Progenitor cell of endocrine pancreas (in vitro differentiated cells): Measurements from ENCODE around the gene KLRB1. TPM values are rescaled to one million over a fixed set of nuclear protein-coding genes. Genes with fewer than 3 reads are reported as not detected.

ENCODE experiments used
- DNase-seq: peaks from one replicate; pipeline ENCODE4 v3.0.0; 2021; ENCODE audit warnings: low spot score; ENCODE audit not compliant: unreplicated experiment
- H3K27ac Mint-ChIP-seq: 2 replicates; pipeline ENCODE4 v1.8.0; 2021; ENCODE audit warnings: mild to moderate bottlenecking, moderate library complexity, mixed read lengths
- H3K27me3 Mint-ChIP-seq: 2 replicates; pipeline ENCODE4 v1.8.0; 2021; ENCODE audit warnings: mixed read lengths
- H3K36me3 Mint-ChIP-seq: 2 replicates; pipeline ENCODE4 v1.8.0; 2022; ENCODE audit warnings: mixed read lengths; ENCODE audit not compliant: insufficient read depth
- H3K4me1 Mint-ChIP-seq: 2 replicates; pipeline ENCODE4 v1.8.0; 2021; ENCODE audit warnings: low read depth, mixed read lengths
- H3K4me3 Mint-ChIP-seq: 2 replicates; pipeline ENCODE4 v1.8.0; 2021; ENCODE audit warnings: low read depth, mild to moderate bottlenecking, moderate library complexity, mixed read lengths
- H3K9me3 Mint-ChIP-seq: 2 replicates; pipeline ENCODE4 v1.8.0; 2021; ENCODE audit warnings: low read depth, mixed read lengths
- total RNA-seq: library from RNA; stranded (reverse); gene quantifications from 2 replicates; pipeline ENCODE4 v1.2.1, GENCODE V29; 2021
- TF ChIP-seq, protein P1 (sequence below): fragments of 200-600 bp; sonication (generic); IDR thresholded peaks from one replicate; pipeline ENCODE4 v1.5.0; 2021; ENCODE audit warnings: antibody characterized with exemption, mild to moderate bottlenecking; ENCODE audit not compliant: unreplicated experiment

Gene KLRB1
- total RNA-seq, 1 donor from 2014 or later, result not detected

DNA sequence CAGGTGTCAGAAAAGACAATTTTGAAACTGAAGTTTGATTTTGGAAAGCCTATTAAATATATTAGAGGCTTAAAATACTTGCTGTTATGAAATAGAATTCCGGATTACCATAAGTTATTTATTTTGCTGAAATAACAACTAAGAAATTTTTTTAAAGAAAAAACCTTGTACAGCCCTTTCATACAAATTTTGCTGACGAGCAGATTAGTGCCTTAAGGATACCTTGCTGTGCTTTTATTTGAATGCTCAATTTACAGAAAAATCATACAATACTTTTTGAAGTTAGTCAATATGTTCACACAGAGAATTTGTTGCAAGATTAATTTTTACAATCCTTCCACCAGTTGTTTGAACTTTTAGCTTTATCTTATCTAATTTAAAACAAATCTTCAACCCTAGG lies 32.3 kb upstream of the KLRB1 start:
- Mint-ChIP-seq H3K27ac (no peak overlapping the region), H3K9me3 (peaks cover 11% of the 10 kb centered on the region), H3K4me3 (no peak overlapping the region), H3K4me1 (peaks cover 2% of the 10 kb centered on the region), H3K36me3 (peaks cover 8% of the 10 kb centered on the region), H3K27me3 (no peaks in the 10 kb centered on the region)
- TF ChIP-seq, protein P1, sequence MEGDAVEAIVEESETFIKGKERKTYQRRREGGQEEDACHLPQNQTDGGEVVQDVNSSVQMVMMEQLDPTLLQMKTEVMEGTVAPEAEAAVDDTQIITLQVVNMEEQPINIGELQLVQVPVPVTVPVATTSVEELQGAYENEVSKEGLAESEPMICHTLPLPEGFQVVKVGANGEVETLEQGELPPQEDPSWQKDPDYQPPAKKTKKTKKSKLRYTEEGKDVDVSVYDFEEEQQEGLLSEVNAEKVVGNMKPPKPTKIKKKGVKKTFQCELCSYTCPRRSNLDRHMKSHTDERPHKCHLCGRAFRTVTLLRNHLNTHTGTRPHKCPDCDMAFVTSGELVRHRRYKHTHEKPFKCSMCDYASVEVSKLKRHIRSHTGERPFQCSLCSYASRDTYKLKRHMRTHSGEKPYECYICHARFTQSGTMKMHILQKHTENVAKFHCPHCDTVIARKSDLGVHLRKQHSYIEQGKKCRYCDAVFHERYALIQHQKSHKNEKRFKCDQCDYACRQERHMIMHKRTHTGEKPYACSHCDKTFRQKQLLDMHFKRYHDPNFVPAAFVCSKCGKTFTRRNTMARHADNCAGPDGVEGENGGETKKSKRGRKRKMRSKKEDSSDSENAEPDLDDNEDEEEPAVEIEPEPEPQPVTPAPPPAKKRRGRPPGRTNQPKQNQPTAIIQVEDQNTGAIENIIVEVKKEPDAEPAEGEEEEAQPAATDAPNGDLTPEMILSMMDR, result no peak
- DNase-seq, result no peak

DNA sequence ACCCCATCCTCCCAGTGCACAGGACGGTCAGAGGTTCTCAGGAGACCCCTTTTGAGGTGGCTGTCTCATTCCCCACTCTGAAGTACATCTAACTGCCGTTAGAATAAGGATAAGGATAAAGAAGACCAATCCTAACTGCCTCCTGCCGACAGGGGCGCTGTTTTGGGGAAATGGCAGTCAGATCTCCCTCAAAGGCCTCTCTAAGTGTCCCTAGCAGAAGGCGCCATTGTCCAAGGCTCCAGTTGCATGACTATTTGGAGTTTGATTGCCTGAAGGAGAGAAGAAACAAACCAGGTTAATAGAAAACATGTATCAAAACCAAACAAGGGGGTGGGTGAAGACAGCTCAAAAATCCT lies 29.1 kb upstream of the KLRB1 start:
- Mint-ChIP-seq H3K36me3 (peaks cover 11% of the 10 kb centered on the region), H3K27ac (no peak overlapping the region), H3K4me1 (peaks cover 8% of the 10 kb centered on the region), H3K9me3 (peaks cover 17% of the 10 kb centered on the region), H3K27me3 (no peaks in the 10 kb centered on the region), H3K4me3 (no peak overlapping the region)
- TF ChIP-seq, protein P1, result no peak
- no peak for DNase-seq

DNA sequence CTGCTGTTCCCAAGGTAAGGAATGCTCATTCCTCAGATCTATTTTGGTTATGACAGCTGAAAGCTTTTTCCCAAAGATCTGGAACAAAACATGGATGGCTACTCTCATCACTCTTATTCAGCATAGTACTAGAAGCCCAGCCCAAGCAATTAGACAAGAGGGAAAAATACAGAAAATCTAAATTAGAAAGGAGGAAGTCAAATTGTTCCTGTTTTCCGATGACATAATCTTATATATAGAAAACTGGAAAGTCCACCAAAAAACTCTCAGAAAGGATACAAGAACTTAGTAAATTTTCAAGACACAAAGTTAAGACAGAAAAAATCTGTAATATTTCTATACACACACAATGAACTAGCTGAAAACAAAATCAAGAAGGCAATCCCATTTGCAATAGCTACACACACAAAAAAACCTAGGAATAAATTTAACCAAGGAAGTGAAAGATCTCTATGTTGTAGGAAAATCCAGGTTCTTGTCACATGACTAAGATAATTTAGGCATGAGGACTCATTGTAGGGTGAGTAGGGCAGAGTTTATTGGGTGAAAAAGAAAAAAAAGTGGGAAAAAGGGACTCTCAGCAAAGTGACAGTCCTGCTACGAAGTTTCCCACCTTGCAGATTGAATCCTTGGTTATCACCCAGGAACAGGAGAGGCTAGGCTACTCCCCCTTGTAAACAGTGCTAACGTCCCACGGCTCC lies 28.6 kb upstream of the KLRB1 start:
- H3K4me3 Mint-ChIP-seq, result no peak overlapping the region
- TF ChIP-seq, protein P1, result no peak
- peaks cover 8% of the 10 kb centered on the region for H3K4me1 Mint-ChIP-seq
- no peak overlapping the region for H3K27ac Mint-ChIP-seq
- peaks cover 11% of the 10 kb centered on the region for H3K36me3 Mint-ChIP-seq
- DNase-seq, result no peak
- H3K27me3 Mint-ChIP-seq, result no peaks in the 10 kb centered on the region
- peaks cover 22% of the 10 kb centered on the region for H3K9me3 Mint-ChIP-seq

DNA sequence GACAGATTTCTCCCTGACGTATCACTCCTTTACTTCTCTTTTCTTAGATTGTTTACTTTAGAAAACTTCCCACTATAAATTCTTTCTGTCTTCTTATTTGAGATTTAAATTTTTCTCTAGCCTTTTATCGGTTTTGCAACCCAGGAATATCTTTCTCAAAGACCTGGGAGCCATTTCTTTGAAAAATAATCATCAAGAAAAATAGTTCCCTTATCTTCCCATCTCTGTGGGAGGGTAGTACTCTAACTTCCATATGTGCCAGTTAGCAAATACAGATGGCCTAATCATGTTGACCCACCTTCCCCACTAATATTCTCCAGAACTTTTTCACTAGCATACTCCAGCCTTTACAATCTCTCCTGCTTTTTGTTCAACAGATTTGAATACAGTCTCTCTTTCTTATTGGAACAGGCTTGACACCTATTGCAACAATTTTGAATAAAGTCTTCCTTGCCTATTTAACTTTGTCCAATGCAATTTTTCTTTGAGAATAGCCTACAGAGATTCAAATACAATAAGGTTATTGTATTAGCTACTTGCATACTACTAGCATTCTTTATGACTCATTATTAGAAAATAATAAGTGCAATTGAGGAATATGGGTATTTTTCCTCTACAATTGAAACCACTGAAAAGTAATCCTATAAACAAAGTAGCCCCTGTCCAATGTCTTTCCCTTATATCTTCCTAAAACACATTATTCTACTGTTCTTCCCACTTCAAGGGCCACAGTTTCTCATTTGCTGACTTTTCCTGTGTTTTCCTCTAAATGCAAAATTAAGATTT lies 27.4 kb upstream of the KLRB1 start:
- H3K27me3 Mint-ChIP-seq, result no peaks in the 10 kb centered on the region
- peaks cover 10% of the 10 kb centered on the region for H3K4me1 Mint-ChIP-seq
- no peak for DNase-seq
- peaks cover 22% of the 10 kb centered on the region for H3K9me3 Mint-ChIP-seq
- peaks cover 12% of the 10 kb centered on the region for H3K36me3 Mint-ChIP-seq
- no peak overlapping the region for H3K27ac Mint-ChIP-seq
- H3K4me3 Mint-ChIP-seq, result no peak overlapping the region
- TF ChIP-seq, protein P1, result no peak

DNA sequence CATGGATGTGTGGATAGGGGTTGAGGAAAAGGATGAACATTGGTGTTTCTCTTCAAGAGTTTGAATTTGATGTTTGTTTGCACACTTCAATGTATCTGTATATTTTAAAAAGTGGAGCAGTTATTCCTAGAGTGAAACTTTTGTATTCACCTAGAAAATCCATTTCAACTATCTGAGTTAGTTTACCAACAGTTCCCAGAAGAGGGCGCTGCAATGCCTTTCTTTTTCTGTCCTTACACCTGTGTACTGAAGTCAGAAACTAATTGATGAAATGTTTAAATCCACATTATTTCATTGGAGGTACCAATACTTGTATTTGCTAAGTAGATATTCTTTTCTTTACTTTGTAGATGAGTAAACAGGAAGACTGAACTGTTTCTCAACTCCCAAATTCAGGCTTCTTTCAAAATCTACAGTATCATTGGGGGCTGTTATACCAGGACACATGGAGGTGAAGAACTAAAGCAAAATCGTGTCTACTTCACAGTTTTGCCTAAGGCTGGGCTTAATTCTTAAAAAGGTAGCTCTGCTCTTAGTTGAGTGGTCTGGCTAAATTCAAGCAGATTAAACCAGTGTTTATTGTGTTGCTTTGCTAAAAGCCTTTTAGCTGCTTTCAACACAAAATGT lies 26.6 kb upstream of the KLRB1 start:
- H3K4me3 Mint-ChIP-seq, result no peak overlapping the region

More for the DNA sequence above, 26.6 kb upstream of the KLRB1 start:
- peaks cover 11% of the 10 kb centered on the region for H3K36me3 Mint-ChIP-seq
- H3K27ac Mint-ChIP-seq, result no peak overlapping the region
- TF ChIP-seq, protein P1, result peak; percentile 97
- H3K4me1 Mint-ChIP-seq, result peaks cover 12% of the 10 kb centered on the region
- peak; percentile 58 for DNase-seq
- peaks cover 18% of the 10 kb centered on the region for H3K9me3 Mint-ChIP-seq
- no peaks in the 10 kb centered on the region for H3K27me3 Mint-ChIP-seq
